ENCODE data around the gene STAT4.
"Not testable (repeated sequence)": the region's sequence is repeated elsewhere in the genome, so short reads cannot be mapped to it uniquely, and the experiment has no call there.

The STAT4 gene

DNA sequence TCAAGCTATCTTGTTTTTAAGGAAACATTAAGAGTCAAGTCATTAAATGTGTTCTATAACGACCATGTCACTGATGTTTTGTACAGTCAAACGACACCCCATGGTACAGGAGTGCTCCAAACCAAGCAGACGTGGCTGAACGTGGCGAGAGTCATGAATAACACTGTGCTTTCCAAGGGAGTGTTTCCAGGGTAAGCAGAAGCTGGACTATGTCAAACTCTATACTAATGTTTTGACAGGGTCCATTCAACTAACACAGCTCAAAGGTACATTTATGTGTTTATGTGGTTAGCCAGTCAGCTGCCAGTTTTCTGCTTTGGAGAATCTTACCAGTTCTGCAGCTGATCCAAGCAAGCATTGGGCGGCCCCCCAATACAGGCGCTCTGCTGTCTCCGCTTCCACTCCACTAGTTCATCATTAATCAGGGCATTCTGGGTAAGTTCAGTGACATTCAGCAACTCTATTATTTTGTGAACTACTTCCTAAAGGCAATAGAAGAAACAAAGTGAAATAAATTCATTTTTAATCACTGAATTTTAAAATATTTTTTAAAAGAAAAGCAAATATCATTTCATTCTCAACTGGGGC, 153.2 kb downstream of the STAT4 start:
- Histone ChIP-seq H3K9ac (no peak overlapping the region), H3K27ac (peak overlapping the region in 7 of 11 experiments; percentile 1 to 65 (median 51); a peak in 11 of 22 replicates), H3K36me3 (peaks cover 96 to 100% (median 100%) of the 10 kb centered on the region in 11 experiments), H3K4me2 (peak overlapping the region in 5 of 11 experiments; percentile 21 to 60 (median 47); a peak in 5 of 22 replicates), H3K27me3 (no peaks in the 10 kb centered on the region), H3K4me3 (no peak overlapping the region), H4K20me1 (peaks cover 0 to 20% (median 0%) of the 10 kb centered on the region in 11 experiments; a peak in 5 of 22 replicates), H3K4me1 (peaks cover 0 to 15% (median 12%) of the 10 kb centered on the region in 10 experiments; a peak in 14 of 20 replicates), H3K9me3 (replicated peaks in 1 of 11) (0 out of 22 replicates have a peak, but pooled peaks cover 0 to 9% (median 0%) of the 10 kb centered on the region in 11 experiments)
- no peak for TF ChIP-seq Cebpa-rat (IDR thresholded peaks at IDR 0.05)

DNA sequence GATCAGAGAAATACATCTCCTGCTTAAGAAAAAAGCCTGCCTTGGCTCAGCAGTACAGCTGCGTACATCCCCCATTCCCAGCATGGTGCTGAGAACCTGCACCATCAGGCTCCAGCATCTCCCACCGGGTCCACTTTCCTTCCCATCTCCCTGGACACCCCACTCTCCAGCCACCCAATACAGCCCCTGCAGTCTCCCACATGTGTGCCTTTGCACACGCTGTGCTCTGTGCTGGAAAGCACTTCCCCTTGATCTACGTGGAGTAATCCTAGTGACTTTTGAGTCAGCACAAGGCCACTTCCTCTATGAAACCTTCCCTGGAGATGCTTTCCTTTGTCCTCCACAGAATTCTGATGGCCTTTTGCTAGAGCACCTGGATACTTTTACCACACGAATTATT, 153.8 kb downstream of the STAT4 start:
- H3K4me2 ChIP-seq, result peak overlapping the region in 7 of 11 experiments; percentile 5 to 60 (median 47); a peak in 12 of 22 replicates
- no peak overlapping the region for H3K4me3 ChIP-seq
- 0 out of 22 replicates have a peak, but pooled peaks cover 0 to 9% (median 0%) of the 10 kb centered on the region in 11 experiments for H3K9me3 ChIP-seq (replicated peaks in 1 of 11)
- H3K9ac ChIP-seq, result peak overlapping the region in 3 of 11 experiments; percentile 7 to 29 (median 15); a peak in 1 of 22 replicates
- peak overlapping the region in 7 of 11 experiments; percentile 1 to 65 (median 51); a peak in 11 of 22 replicates for H3K27ac ChIP-seq
- no peaks in the 10 kb centered on the region for H3K27me3 ChIP-seq
- no peak for TF ChIP-seq Cebpa-rat (IDR thresholded peaks at IDR 0.05)
- peaks cover 0 to 15% (median 12%) of the 10 kb centered on the region in 10 experiments; a peak in 14 of 20 replicates for H3K4me1 ChIP-seq
- peaks cover 0 to 23% (median 0%) of the 10 kb centered on the region in 11 experiments; a peak in 5 of 22 replicates for H4K20me1 ChIP-seq
- peaks cover 97 to 100% (median 100%) of the 10 kb centered on the region in 11 experiments for H3K36me3 ChIP-seq

GRCh38 chr2:190996338-190996946, 154.4 kb downstream of the STAT4 start:
- H3K9me3 ChIP-seq (replicated peaks in 1 of 11), result 0 out of 22 replicates have a peak, but pooled peaks cover 0 to 9% (median 0%) of the 10 kb centered on the region in 11 experiments
- H3K4me3 ChIP-seq, result no peak overlapping the region
- peaks cover 0 to 26% (median 0%) of the 10 kb centered on the region in 11 experiments; a peak in 5 of 22 replicates for H4K20me1 ChIP-seq
- H3K9ac ChIP-seq, result peak overlapping the region in 3 of 11 experiments; percentile 7 to 29 (median 15); a peak in 1 of 22 replicates
- no peak for TF ChIP-seq Cebpa-rat (IDR thresholded peaks at IDR 0.05)
- H3K27me3 ChIP-seq, result no peaks in the 10 kb centered on the region
- peak overlapping the region in 7 of 11 experiments; percentile 1 to 65 (median 51); a peak in 11 of 22 replicates for H3K27ac ChIP-seq
- peaks cover 96 to 100% (median 99%) of the 10 kb centered on the region in 11 experiments for H3K36me3 ChIP-seq
- peak overlapping the region in 7 of 11 experiments; percentile 5 to 60 (median 47); a peak in 11 of 22 replicates for H3K4me2 ChIP-seq
- H3K4me1 ChIP-seq, result peaks cover 0 to 15% (median 12%) of the 10 kb centered on the region in 10 experiments; a peak in 14 of 20 replicates

- H3K4me3 ChIP-seq; H3K4me2 ChIP-seq; H3K27ac ChIP-seq; H3K27me3 ChIP-seq; H3K9ac ChIP-seq; H3K9me3 ChIP-seq (replicated peaks in 1 of 11): not testable (repeated sequence)
- H3K36me3 ChIP-seq, result peaks cover 96 to 100% (median 99%) of the 10 kb centered on the region in 11 experiments
- H3K4me1 ChIP-seq, result peaks cover 0 to 15% (median 12%) of the 10 kb centered on the region in 10 experiments; a peak in 14 of 20 replicates
- peaks cover 0 to 30% (median 0%) of the 10 kb centered on the region in 11 experiments; a peak in 5 of 22 replicates for H4K20me1 ChIP-seq
Measured at GRCh38 chr2:190995315-190995714, 155.5 kb downstream of the STAT4 start.

DNA sequence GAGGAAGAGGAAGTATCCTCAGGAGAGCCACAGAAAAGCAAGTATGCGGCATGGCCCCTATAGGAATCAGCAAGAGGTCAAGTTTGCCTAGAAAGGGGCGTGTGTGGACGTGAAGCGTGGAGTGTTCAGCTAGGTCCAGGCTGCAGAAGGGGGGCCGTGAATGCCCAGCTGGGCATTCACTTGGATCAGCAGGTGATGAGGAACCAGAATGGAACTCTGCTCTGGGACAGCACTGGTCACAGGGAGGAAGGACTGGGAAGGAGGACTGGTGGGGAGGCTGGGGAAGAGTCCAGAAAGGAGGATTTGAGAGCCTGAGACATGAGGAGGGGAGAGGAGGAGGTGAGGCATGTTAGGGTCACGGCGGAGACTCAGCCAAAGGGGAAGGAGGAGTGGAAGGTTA, 156.6 kb downstream of the STAT4 start:
- Histone ChIP-seq H3K4me2 (no peak overlapping the region), H3K27ac (no peak overlapping the region), H4K20me1 (peaks cover 0 to 30% (median 0%) of the 10 kb centered on the region in 11 experiments; a peak in 5 of 22 replicates), H3K4me1 (peaks cover 0 to 15% (median 12%) of the 10 kb centered on the region in 10 experiments; a peak in 14 of 20 replicates), H3K27me3 (no peaks in the 10 kb centered on the region), H3K9ac (no peak overlapping the region), H3K36me3 (peaks cover 96 to 100% (median 99%) of the 10 kb centered on the region in 11 experiments), H3K4me3 (no peak overlapping the region), H3K9me3 (replicated peaks in 1 of 11) (0 out of 22 replicates have a peak, but pooled peaks cover 0 to 9% (median 0%) of the 10 kb centered on the region in 11 experiments)
- TF ChIP-seq Cebpa-rat (IDR thresholded peaks at IDR 0.05), result no peak

- H3K4me1 ChIP-seq, result peaks cover 0 to 15% (median 12%) of the 10 kb centered on the region in 10 experiments; a peak in 14 of 20 replicates
- no peak overlapping the region for H3K4me3 ChIP-seq
- peaks cover 0 to 30% (median 0%) of the 10 kb centered on the region in 11 experiments; a peak in 5 of 22 replicates for H4K20me1 ChIP-seq
- H3K9me3 ChIP-seq (replicated peaks in 1 of 11), result 0 out of 22 replicates have a peak, but pooled peaks cover 0 to 9% (median 0%) of the 10 kb centered on the region in 11 experiments
- no peak overlapping the region for H3K27ac ChIP-seq
- TF ChIP-seq Cebpa-rat (IDR thresholded peaks at IDR 0.05), result no peak
- H3K27me3 ChIP-seq, result no peaks in the 10 kb centered on the region
- peaks cover 95 to 100% (median 99%) of the 10 kb centered on the region in 11 experiments for H3K36me3 ChIP-seq
- H3K9ac ChIP-seq, result no peak overlapping the region
- no peak overlapping the region for H3K4me2 ChIP-seq
Measured at GRCh38 chr2:190993292-190993643, 157.5 kb downstream of the STAT4 start.

- H3K4me1 ChIP-seq, result peaks cover 0 to 9% (median 3%) of the 10 kb centered on the region in 10 experiments; a peak in 5 of 20 replicates
- no peak overlapping the region for H3K9ac ChIP-seq
Measured at GRCh38 chr2:190990132-190990531, 160.7 kb downstream of the STAT4 start.

DNA sequence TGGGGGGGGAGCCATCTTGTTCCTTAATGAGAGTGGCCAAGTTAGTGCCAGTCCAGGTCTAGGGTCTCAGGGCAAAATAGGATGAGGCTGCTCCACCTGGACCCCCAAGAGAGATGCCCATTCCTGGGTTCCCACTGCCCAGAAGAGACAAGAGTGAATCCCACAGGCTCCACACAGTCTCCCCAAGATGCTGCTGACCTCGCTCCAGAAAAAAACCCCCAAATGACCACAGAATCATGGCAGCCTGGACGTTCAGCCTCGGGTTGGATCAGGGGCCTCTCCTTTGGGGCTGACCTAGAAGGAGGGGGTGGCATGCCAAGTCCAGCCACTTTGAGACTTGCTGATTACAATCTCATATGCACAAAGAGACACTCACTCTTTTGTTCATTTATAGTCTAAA, 161.9 kb downstream of the STAT4 start:
- Histone ChIP-seq H3K4me2 (no peak overlapping the region), H3K4me3 (no peak overlapping the region), H3K27ac (no peak overlapping the region), H3K27me3 (no peaks in the 10 kb centered on the region), H3K4me1 (peaks cover 0 to 9% (median 3%) of the 10 kb centered on the region in 10 experiments; a peak in 5 of 20 replicates), H3K9me3 (replicated peaks in 1 of 11) (peaks cover 0 to 12% (median 0%) of the 10 kb centered on the region in 11 experiments; a peak in 2 of 22 replicates), H3K9ac (no peak overlapping the region), H4K20me1 (peaks cover 0 to 16% (median 0%) of the 10 kb centered on the region in 11 experiments; a peak in 3 of 22 replicates), H3K36me3 (peaks cover 97 to 100% (median 99%) of the 10 kb centered on the region in 11 experiments)
- no peak for TF ChIP-seq Cebpa-rat (IDR thresholded peaks at IDR 0.05)

More at GRCh38 chr2:190990132-190990531, 160.7 kb downstream of the STAT4 start:
- Histone ChIP-seq H4K20me1 (peaks cover 0 to 14% (median 0%) of the 10 kb centered on the region in 11 experiments; a peak in 3 of 22 replicates), H3K9me3 (replicated peaks in 1 of 11) (0 out of 22 replicates have a peak, but pooled peaks cover 0 to 1% (median 0%) of the 10 kb centered on the region in 11 experiments), H3K36me3 (peaks cover 97 to 100% (median 99%) of the 10 kb centered on the region in 11 experiments), H3K27ac (no peak overlapping the region), H3K4me3 (no peak overlapping the region), H3K27me3 (no peaks in the 10 kb centered on the region), H3K4me2 (no peak overlapping the region)
- TF ChIP-seq Cebpa-rat (IDR thresholded peaks at IDR 0.05), result no peak
